ENCODE measurements around the gene METTL4.

DNA sequence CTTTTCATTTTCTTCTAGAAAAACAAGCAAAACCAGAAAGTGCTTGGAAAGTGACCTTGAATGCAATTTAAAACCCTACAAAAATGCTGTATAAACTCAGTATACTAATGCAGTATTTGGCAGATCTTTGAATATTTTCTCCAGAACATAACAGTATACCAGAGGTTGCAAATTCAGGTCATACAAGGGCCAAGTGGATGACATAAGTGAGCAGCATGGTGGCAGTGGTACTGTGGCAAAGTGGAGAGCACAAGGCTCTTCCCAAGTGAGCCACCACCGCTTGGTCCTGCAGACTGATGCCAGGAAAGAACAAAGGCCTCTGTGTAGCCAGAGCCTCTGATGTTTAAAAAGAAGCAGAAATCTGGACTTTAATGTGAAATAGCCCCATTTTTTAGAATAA lies 33.1 kb downstream of the METTL4 start:
- TF ChIP-seq, protein P1, sequence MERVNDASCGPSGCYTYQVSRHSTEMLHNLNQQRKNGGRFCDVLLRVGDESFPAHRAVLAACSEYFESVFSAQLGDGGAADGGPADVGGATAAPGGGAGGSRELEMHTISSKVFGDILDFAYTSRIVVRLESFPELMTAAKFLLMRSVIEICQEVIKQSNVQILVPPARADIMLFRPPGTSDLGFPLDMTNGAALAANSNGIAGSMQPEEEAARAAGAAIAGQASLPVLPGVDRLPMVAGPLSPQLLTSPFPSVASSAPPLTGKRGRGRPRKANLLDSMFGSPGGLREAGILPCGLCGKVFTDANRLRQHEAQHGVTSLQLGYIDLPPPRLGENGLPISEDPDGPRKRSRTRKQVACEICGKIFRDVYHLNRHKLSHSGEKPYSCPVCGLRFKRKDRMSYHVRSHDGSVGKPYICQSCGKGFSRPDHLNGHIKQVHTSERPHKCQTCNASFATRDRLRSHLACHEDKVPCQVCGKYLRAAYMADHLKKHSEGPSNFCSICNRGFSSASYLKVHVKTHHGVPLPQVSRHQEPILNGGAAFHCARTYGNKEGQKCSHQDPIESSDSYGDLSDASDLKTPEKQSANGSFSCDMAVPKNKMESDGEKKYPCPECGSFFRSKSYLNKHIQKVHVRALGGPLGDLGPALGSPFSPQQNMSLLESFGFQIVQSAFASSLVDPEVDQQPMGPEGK (CRISPR knock-in tag; IDR thresholded peaks at IDR 0.05; ENCODE audit: borderline replicate concordance) = no peak
- TF ChIP-seq RARB (CRISPR knock-in tag; IDR thresholded peaks at IDR 0.05) (no peak), TOX (CRISPR knock-in tag; IDR thresholded peaks at IDR 0.05; ENCODE audit: borderline replicate concordance) (no peak), ZFP30 (CRISPR knock-in tag; IDR thresholded peaks at IDR 0.05) (no peak)
